DOHH2 (cell line): Measurements from ENCODE around the gene PRR36.

Source experiments
- CTCF ChIP-seq: fragments of 200-600 bp; sonication (generic); IDR thresholded peaks from one replicate; pipeline ENCODE4 v1.5.1; 2014; ENCODE audit warnings: antibody characterized with exemption, mild to moderate bottlenecking, low read depth, low read length; ENCODE audit not compliant: poor library complexity, severe bottlenecking
- EZH2phosphoT487 ChIP-seq: fragments of 200-600 bp; sonication (generic); IDR thresholded peaks from 2 replicates; pipeline ENCODE4 v1.6.1; 2017; ENCODE audit warnings: borderline replicate concordance, mild to moderate bottlenecking, antibody characterized with exemption, low read length, moderate library complexity, mixed read lengths

DNA sequence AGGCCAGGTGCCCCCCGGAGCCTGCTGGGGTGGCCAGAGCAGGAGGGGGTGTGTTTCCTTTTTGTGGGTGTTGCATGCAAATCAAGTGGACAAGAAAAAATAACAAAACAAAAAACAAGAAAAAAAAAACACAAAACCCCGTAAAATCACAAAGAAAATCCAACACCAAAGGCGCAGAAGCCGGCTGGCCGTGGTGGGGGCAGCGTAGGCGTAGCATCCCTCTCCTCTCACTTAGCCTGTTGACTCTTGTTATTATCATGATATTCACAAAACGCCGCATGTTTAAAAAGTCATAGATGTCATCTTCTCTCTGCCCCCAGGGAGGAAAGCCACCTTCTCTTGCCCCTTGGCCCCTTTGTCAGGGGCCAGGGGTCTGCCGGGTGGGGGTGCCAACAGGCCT is 39.5 kb upstream of the PRR36 start:
- no peak for TF ChIP-seq CTCF
- no peak for TF ChIP-seq EZH2phosphoT487
